GM12865 (cell line): ENCODE data around the gene CAMK2B.
"Not testable (repeated sequence)": the region's sequence is repeated elsewhere in the genome, so short reads cannot be mapped to it uniquely, and the experiment has no call there.

ENCODE experiments used
- DNase-seq: peaks from one replicate; pipeline ENCODE4 v3.0.0; 2010; ENCODE audit warnings: low read depth
- H3K4me3 ChIP-seq: 2 replicates; pipeline ENCODE4 v1.5.1; 2011; ENCODE audit warnings: mild to moderate bottlenecking, low read depth, low read length, control low read depth
- CTCF ChIP-seq: IDR thresholded peaks from 2 replicates; pipeline ENCODE4 v1.5.1; 2011; ENCODE audit warnings: low read length, control low read depth, low read depth, inconsistent platforms; ENCODE audit not compliant: insufficient read depth; ENCODE audit errors: missing control alignments

Gene CAMK2B

GRCh38 chr7:44173911-44174693 lies 151.3 kb downstream of the CAMK2B start:
- no peak for DNase-seq
- TF ChIP-seq CTCF: no peak
- H3K4me3 ChIP-seq: no peak overlapping the region

- H3K4me3 ChIP-seq: no peak overlapping the region
- no peak for TF ChIP-seq CTCF
- DNase-seq: no peak
Measured at GRCh38 chr7:44172803-44173424, 152.5 kb downstream of the CAMK2B start.

GRCh38 chr7:44172352-44172751 lies 153.0 kb downstream of the CAMK2B start:
- DNase-seq: no peak
- no peak overlapping the region for H3K4me3 ChIP-seq
- no peak for TF ChIP-seq CTCF

GRCh38 chr7:44171901-44172300 lies 153.5 kb downstream of the CAMK2B start:
- DNase-seq, H3K4me3 ChIP-seq: not testable (repeated sequence)

GRCh38 chr7:44167920-44168319 lies 157.5 kb downstream of the CAMK2B start:
- no peak overlapping the region for H3K4me3 ChIP-seq
- peak; percentile 20 for DNase-seq
- TF ChIP-seq CTCF: no peak
